HPDE6-E6E7 (cell line): ENCODE measurements around the gene MYL6B.
A peak's percentile ranks its signal among the peaks of the same experiment; 100 is the strongest.

Source experiments
- DNase-seq: peaks from one replicate; pipeline ENCODE4 v3.0.0; 2011; ENCODE audit warnings: missing footprints; ENCODE audit errors: extremely low spot score

Gene MYL6B

GRCh38 chr12:56122637-56123036, 29.8 kb upstream of the MYL6B start:
- DNase-seq = no peak

GRCh38 chr12:56124133-56124532, 28.3 kb upstream of the MYL6B start:
- no peak for DNase-seq

GRCh38 chr12:56126732-56127239, 25.6 kb upstream of the MYL6B start:
- DNase-seq = no peak

- no peak for DNase-seq
Observed at GRCh38 chr12:56127485-56127887, 24.9 kb upstream of the MYL6B start.

- DNase-seq = peak; percentile 99
Observed at GRCh38 chr12:56127888-56128669, 24.3 kb upstream of the MYL6B start, which contains the start of gene ESYT1. Gene ESYT1, plus strand, starts transcription at chr12:56128267. Its CDS starts 53 bp downstream, at chr12:56128320.

GRCh38 chr12:56128670-56129205, 23.6 kb upstream of the MYL6B start:
- no peak for DNase-seq

- no peak for DNase-seq
Observed at GRCh38 chr12:56129206-56129941, 23.0 kb upstream of the MYL6B start.

GRCh38 chr12:56129942-56130495, 22.4 kb upstream of the MYL6B start:
- DNase-seq = no peak

- DNase-seq = no peak
Observed at GRCh38 chr12:56130876-56131275, 21.5 kb upstream of the MYL6B start.

- no peak for DNase-seq
Observed at GRCh38 chr12:56134897-56135296, 17.5 kb upstream of the MYL6B start.

- no peak for DNase-seq
Observed at GRCh38 chr12:56137853-56138571, 14.4 kb upstream of the MYL6B start.

GRCh38 chr12:56141946-56142784, 10.2 kb upstream of the MYL6B start:
- no peak for DNase-seq

- DNase-seq = no peak
Observed at GRCh38 chr12:56143217-56143616, 9.2 kb upstream of the MYL6B start.

GRCh38 chr12:56143870-56144269, 8.5 kb upstream of the MYL6B start:
- no peak for DNase-seq

GRCh38 chr12:56145217-56145616, 7.2 kb upstream of the MYL6B start:
- DNase-seq = no peak

- no peak for DNase-seq
Observed at GRCh38 chr12:56146492-56147460, 5.6 kb upstream of the MYL6B start.

- no peak for DNase-seq
Observed at GRCh38 chr12:56150563-56150962, 1.8 kb upstream of the MYL6B start.

GRCh38 chr12:56151672-56152131, 685 bp upstream of the MYL6B start:
- DNase-seq = peak; percentile 67
